HG02885 (cell line): Measurements from ENCODE around the gene TMEM167B.

Experiments
- ATAC-seq: cut with Tn5 transposase; IDR thresholded peaks from one replicate; pipeline ENCODE4 v1.9.1; 2021; ENCODE audit warnings: mild to moderate bottlenecking; ENCODE audit not compliant: unreplicated experiment, poor library complexity

The TMEM167B gene

DNA sequence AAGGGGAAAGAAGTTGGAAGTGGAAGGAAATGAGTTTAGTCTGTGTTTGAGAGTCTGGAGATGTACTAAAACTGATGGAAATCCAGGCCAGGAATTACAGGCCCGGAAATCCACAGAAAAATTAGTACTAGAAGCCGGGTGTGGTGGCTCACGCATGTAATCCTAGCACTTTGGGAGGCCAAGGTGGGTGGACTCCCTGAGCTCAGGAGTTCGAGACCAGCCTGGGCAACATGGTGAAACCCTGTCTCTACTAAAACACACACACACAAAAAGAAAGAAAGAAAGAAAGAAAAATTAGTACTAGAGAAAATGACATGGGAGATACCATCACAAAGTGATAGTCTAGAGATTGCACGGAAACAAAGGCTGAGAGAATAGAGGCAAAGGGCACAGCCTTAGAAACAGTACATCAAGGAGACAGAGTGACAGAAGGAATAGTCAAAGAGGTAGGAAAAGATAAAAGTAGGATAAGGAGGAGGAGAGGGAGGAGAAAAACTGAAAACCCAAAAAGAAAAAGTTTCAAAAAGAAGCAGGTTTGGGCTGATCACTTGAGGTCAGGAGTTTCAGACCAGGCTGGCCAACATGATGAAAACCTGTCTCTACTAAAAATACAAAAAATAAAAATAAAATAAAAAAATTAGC lies 10.0 kb upstream of the TMEM167B start:
- ATAC-seq = no peak

GRCh38 chr1:109083501-109083900 lies 7.1 kb upstream of the TMEM167B start:
- ATAC-seq = no peak

GRCh38 chr1:109083923-109084322 lies 6.6 kb upstream of the TMEM167B start:
- ATAC-seq = no peak

DNA sequence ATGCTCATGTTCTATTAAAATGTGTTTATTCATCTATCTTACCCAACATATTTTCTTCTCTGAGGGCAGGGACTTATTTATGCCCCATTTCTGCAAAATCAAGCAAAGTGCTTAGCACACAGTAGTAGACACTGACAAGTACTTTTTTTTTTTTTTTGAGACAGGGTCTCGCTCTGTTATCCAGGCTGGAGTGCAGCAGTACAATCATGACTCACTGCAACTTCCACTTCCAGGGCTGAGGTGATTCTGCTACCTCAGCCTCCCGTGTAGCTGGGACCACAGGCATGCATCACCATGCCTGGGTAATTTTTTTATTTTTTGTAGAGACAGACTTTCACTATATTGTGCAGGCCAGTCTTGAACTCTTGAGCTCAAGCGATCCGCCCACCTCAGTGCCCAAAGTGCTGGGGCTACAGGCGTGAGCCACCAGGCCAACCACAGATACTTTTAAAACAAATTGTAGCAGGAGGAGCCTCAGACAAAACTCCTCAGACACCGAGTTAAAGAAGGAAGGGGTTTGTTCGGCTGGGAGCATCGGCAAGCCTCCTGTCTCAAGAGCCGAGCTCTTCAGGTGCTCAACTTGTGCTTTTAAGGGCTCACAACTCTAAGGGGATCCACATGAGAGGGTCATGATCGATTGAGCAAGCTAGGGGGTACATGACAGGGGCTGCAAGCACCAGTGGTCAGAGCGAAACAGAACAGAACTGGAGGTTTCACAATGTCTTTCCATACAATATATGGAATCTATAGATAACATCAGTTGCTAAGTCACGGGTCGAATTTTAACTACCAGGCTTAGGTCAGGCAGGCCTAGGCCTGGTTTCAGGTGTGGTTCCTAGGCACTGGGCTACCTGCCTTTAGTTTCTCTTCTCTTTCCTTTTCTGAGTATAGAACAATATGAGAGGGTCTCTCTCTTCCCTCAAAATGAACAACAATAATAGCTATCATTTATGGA lies 5.7 kb upstream of the TMEM167B start:
- ATAC-seq = no peak

- no peak for ATAC-seq
Measured at GRCh38 chr1:109089242-109090015, 1.1 kb upstream of the TMEM167B start.

- peak; percentile 60 for ATAC-seq
Measured at GRCh38 chr1:109091078-109091838, 694 bp downstream of the TMEM167B start.

- no peak for ATAC-seq
Measured at GRCh38 chr1:109091839-109092193, 1.3 kb downstream of the TMEM167B start.

DNA sequence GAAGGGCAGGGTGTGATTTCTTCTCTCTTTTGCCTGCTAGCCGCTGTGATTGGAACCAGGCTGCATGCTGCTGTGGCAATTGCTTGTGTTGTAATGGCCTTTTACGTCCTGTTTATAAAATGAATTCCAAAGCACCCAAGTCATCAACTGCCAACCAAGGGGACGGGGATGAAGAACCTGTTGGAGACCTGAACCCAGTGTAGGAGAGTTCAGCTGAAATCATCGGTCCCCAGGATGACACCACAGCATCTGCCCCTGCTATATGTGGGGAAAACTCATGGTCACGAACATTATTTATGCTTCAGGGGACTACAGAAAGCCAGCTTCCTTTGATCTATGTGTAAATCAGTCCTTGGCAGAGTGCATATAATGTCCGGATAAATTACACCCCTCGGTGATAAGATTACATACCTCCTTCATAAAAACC lies 3.8 kb downstream of the TMEM167B start:
- ATAC-seq = no peak

DNA sequence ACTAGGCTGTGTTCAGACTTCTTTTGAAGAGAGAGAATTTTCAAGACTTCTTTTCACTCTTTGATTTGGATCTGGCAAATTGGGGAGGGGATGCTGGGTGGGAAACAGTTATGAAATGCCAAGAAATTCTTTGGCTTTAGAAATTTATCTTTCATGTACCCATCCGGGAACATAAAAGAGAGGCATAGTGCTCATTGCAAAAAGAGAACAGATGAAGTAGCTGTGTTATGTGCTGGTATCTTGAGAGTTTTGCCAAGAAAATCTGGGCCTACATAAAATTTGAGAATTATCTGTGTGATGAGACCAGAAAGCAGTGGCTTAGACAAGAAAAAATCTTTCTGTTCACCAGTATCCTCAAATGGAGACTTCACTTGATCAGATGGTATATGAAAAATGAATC lies 4.3 kb downstream of the TMEM167B start:
- ATAC-seq = no peak

DNA sequence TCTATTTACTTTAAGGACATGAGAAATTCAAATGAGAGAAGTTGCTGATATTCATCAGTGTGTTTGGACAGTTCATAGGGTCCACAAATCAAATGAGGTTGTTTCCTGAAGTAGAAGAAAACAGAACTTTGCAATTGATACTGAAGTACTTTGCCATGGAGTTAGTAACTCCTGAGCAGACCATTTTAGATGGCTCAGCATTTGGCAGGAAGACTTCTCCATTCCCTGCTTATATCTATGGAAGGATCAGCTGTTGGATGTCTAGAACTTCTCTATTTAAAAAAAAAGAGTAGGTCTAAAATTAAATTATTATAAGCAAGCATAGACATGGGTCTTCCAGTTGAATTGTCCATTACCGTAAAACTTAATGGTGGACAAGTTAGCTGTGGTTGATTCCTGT lies 5.1 kb downstream of the TMEM167B start:
- no peak for ATAC-seq

DNA sequence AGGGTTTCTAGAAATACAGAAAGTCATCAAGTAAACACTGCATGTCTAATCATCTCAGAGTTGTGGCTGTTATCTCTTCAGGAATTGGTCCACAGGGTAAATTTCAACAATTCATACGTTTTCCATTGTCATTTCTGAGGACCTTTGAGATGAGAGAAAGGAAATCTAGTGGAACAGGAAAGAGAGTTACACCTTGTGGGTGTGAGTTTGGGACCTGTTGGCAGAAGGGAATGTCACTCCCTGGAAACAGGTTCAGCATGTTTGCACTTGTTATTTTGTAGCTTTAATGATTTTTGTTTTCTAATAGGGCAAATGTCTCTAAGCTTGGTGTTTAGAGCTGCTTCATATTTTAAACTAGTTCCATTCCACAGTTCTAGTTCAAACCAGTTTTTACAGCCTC lies 5.6 kb downstream of the TMEM167B start:
- ATAC-seq = no peak

GRCh38 chr1:109099938-109100773 lies 9.6 kb downstream of the TMEM167B start:
- ATAC-seq = peak; percentile 90

DNA sequence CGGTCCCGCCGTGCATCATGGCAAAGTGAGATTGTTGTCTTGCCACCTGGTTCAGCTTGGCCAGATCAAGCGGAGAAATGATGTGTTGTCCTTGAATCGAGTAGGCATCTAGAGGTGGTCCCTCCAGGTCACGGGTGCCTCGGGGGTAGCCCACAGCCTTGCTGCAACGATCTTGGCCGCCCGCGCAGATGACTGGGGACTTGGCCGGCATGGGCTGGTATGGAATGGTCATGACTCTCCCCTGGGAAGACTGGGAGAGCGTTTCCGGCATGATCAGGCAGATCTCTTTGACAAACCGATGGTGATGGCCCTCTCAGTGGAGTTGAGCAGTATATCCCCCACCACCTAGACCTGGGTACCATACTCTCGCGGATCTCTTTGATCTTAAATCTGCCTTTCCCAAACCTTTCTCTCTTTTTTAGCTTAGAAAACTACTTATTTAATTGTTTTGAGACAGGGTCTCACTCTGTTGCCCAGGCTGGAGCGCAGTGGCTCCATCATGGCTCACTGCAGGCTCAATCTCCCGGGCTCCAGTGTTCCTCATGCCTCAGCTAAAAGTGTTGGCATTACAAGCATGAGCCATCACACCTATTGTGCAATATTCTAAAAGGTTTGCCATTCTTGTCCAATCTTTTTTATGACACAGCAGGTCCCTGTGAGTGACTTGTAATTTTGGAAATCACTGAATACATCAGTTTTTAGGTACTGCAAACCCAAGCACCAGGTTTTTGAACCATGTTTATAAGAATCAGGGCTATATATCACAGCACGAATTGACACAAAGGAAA lies 14.0 kb downstream of the TMEM167B start:
- no peak for ATAC-seq

- no peak for ATAC-seq
Measured at GRCh38 chr1:109105881-109106280, 15.3 kb downstream of the TMEM167B start.

DNA sequence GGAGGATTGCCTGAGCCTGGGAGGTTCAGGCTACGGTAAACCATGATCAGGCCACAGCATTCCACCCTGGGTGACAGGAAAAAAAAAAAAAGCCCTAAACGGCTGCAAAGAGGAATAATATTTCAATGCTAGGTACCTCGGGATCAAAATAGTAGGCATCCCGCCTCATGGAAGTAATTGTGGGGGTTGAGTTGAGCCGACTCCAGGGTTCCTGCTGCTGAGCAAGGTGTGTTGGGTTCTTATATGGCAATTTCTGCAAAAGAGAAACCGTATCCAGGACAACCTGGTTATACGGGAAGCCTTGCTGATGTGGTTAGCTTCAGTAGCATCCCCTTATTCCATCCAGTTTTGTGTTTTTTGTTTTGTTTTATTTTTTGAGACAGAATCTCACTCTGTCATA lies 17.2 kb downstream of the TMEM167B start:
- no peak for ATAC-seq

GRCh38 chr1:109109906-109110305 lies 19.3 kb downstream of the TMEM167B start:
- no peak for ATAC-seq

DNA sequence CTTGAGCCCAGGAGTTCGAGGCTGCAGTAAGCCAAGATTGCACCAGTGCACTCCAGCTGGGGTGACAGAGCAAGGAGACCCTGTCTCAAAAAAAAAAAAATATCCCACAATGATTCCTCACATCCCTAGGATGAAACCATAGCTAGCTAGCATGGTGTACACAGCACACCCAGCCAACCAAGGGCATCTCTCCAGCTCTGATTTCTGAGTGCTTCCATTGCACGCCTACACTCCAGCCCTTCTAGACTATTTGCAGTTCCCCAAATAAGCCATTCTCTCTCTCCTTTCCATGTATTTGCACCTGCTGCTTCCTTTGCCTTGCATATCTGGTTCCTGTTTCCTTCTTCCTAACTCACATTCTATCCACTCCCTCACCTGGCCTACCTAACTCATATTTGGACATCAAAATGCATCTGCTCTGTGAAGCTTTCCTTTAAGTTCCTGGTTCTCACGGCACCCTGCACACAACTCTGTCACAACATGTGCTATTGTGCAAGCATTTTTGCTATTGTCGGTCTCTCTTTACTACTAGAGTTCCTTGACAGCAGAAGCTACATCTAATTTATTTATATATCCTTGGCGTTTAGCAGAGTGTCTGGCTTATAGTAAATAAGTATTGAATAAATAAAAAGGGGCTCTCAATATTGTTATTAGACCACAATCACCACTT lies 21.0 kb downstream of the TMEM167B start:
- ATAC-seq = no peak

DNA sequence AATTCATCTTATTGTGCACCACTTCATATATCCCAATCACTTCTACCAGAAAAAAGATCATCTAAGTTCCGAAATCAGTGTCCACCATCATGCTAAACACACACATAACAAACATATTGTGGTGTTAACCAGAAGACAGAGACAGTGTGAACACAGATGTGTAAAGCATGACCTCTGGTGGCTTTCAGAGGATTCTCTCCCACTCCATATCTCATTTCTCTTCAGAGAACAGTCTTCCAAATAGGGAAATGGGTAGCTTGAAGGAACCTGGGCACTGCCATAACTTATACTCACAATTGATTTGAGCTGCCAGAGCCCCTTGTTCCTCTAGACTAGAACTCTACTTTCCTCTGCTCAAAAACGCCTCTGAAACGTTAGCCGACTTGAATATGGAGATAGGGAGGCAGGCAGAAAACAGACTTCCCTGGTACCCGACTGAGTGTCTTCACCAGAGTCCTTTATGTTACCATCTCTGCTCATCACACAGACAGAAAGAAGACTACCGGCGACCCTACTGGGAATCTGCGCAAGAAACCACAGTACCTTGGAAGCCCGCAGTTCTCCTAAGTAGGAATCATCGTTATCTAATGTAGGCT lies 21.6 kb downstream of the TMEM167B start:
- ATAC-seq = peak; percentile 47
